Ovary (tissue), 9 donors: ENCODE data around the gene GTF3C1. TPM values are rescaled to one million over a fixed set of nuclear protein-coding genes. Genes with fewer than 3 reads are reported as not detected.

ENCODE experiments used
- DNase-seq, 5 donors: peaks; one replicate each; pipeline ENCODE4 v3.0.0-alpha.2; 2019 to 2020
- H3K27ac ChIP-seq, 2 donors: fragments of 200-600 bp; one replicate each; pipeline versions ENCODE4 v1.5.1 to v1.8.0; 2019 to 2022
- H3K27me3 ChIP-seq: fragments of 200-600 bp; one replicate; pipeline ENCODE4 v1.8.0; 2022
- H3K36me3 ChIP-seq: fragments of 200-600 bp; sonication (generic); one replicate; pipeline ENCODE4 v1.5.1; 2019
- H3K4me1 ChIP-seq: one replicate; pipeline ENCODE4 v1.8.1; 2013; ENCODE audit warnings: mild to moderate bottlenecking, moderate library complexity; ENCODE audit not compliant: insufficient read depth
- H3K4me3 ChIP-seq: fragments of 200-600 bp; sonication (generic); one replicate; pipeline ENCODE4 v1.5.1; 2017
- H3K9me3 ChIP-seq, 2 donors: fragments of 200-600 bp in 1 of 2; sonication (generic) in 1 of 2; one replicate each; pipeline versions ENCODE4 v1.5.1 to v1.8.1; 2013 to 2019; ENCODE audit warnings: mild to moderate bottlenecking in 1 of 2, moderate library complexity in 1 of 2
- CTCF ChIP-seq, 3 donors: fragments of 450-650 bp in 2 of 3; fragments of 200-600 bp in 1 of 3; IDR thresholded peaks; one replicate each; pipeline versions ENCODE4 v1.5.1 to v1.8.0; 2016 to 2022; ENCODE audit warnings: antibody characterized with exemption in 3 of 3, mild to moderate bottlenecking in 1 of 3
- EP300 ChIP-seq: sonication (generic); formaldehyde crosslinking; IDR thresholded peaks from one replicate; pipeline ENCODE4 v1.6.1; 2017; ENCODE audit warnings: antibody characterized with exemption
- POLR2A ChIP-seq: fragments of 450-650 bp; IDR thresholded peaks from one replicate; pipeline ENCODE4 v1.6.1; 2017; ENCODE audit warnings: antibody characterized with exemption, mild to moderate bottlenecking, moderate library complexity
- WGBS, 3 donors: extraction: QIAGEN DNeasy Blood & Tissue Kit in 1 of 3; methylation state at CpG; one replicate each; pipeline versions ENCODE4 v1.1.5 to v1.1.7; 2013 to 2017; 5-methylcytosine and 5-hydroxymethylcytosine counted together
- intact Hi-C, 4 donors: fragments of 100-400 bp; cut with DNase I; formaldehyde crosslinking; loops; one replicate each; pipeline versions ENCODE4 v1.11.0 to v1.15.1; 2022 to 2023
- polyA plus RNA-seq, 2 donors: library from polyadenylated mRNA; stranded (reverse); fragments of 200-250 nt in 1 of 2; fragments of 350-450 nt in 1 of 2; fragmentation: Illumina TruSeq in 1 of 2; extraction: RNeasy Lipid Tissue Mini Kit (QIAGEN cat#74804) in 1 of 2; gene quantifications; one replicate each; pipeline ENCODE4 v1.2.3, GENCODE V29; 2013 to 2014
- total RNA-seq, 7 donors: library from RNA; depleted of rRNA in 2 of 7; stranded (reverse); fragments of >200 nt in 2 of 7; fragmentation: NEBNext Ultra II Directional in 3 of 7; extraction: Animal tissue kit (Norgen Biotek cat#: 25700) in 3 of 7; gene quantifications; one replicate each; pipeline versions ENCODE4 v1.1.0 to v1.2.4, GENCODE V29; 2016 to 2023
- donor health status: DM: no; HTN: no; CAD: no; lungs with moderate emphysema.
- donor health status: DM: no; HTN: no; CAD: no.
- donor health status: Bipolar disorder and iron deficiency.
- donor health status: DM: yes; HTN: yes; CAD: no.
- donor health status: DM: no; HTN: no; CAD: no.
- donor health status: DM: yes; HTN: yes; CAD: no.

The GTF3C1 gene
- total and polyA plus RNA-seq, 9 donors = 33.9 to 71.7 (median 52.7) TPM

GRCh38 chr16:27481282-27481934 lies 68.3 kb downstream of the GTF3C1 start:
- 87 to 90% (median 89%) methylated on average over 15 of the region's 15 CpGs for WGBS, 3 donors

DNA sequence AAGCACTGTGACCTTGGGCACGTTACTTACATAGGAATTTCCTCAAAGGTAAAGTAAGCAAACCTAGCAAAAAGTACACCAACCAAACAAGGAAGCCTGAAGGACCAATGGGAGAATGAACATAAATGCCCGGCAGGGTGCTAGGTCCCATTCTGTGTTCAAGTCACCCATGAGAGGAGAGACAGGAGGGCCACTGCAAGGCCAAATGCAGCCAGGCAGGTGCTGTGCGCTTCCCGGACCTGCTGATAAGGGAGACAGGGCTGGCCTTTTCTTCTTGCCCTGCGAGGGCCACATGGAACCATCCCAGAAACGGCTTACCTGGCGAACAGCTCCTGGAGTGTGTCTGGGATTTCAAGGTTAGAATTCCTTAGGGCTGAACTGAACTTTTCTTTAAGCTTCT lies 69.0 kb downstream of the GTF3C1 start:
- DNase-seq = no peak
- TF ChIP-seq POLR2A (no peak), EP300 (no peak), CTCF (IDR thresholded peaks at IDR 0.05) (no peak)
- Histone ChIP-seq H3K27ac (no peak overlapping the region), H3K4me3 (no peak overlapping the region), H3K9me3 (no peaks in the 10 kb centered on the region), H3K36me3 (no peaks in the 10 kb centered on the region), H3K4me1 (no peaks in the 10 kb centered on the region), H3K27me3 (no peaks in the 10 kb centered on the region)
- intact Hi-C loops = no loop called here
- WGBS, 3 donors = 82 to 86% (median 84%) methylated on average over 7 of the region's 7 CpGs

More at GRCh38 chr16:27481282-27481934, 68.3 kb downstream of the GTF3C1 start:
- Histone ChIP-seq H3K36me3 (no peaks in the 10 kb centered on the region), H3K27me3 (no peaks in the 10 kb centered on the region), H3K4me1 (no peaks in the 10 kb centered on the region), H3K27ac (no peak overlapping the region), H3K4me3 (no peak overlapping the region), H3K9me3 (no peaks in the 10 kb centered on the region)
- no peak for DNase-seq
- intact Hi-C loops = no loop called here
- TF ChIP-seq EP300 (no peak), POLR2A (no peak), CTCF (IDR thresholded peaks at IDR 0.05) (no peak)

GRCh38 chr16:27476240-27476639 lies 73.5 kb downstream of the GTF3C1 start:
- no peaks in the 10 kb centered on the region for H3K36me3 ChIP-seq

DNA sequence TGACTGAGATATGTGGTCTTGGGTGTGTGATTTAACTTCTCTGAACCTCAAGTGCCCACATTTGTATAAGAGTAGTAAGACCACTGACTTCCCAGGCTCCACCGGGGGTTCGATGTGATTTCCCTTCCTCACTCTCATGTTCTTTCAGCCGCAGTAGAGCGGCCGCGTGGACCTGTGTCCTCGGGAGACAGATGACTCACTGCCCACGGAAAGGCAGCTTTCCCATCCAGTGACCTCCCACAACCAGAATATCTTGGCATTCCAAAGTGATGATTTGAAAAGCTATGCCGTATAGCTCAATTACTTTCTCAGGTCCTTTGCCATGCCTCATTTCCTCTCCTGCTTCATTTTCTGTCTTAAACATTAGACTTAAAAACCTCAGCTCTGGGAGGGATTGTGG lies 74.2 kb downstream of the GTF3C1 start:
- H3K27me3 ChIP-seq = no peaks in the 10 kb centered on the region
- TF ChIP-seq CTCF (IDR thresholded peaks at IDR 0.05) = no peak
- no peak for TF ChIP-seq POLR2A
- TF ChIP-seq EP300 = no peak
- intact Hi-C loops = no loop called here
- WGBS, 3 donors = 45 to 69% (median 59%) methylated on average over 9 of the region's 9 CpGs
- no peaks in the 10 kb centered on the region for H3K9me3 ChIP-seq
- no peaks in the 10 kb centered on the region for H3K36me3 ChIP-seq
- H3K4me3 ChIP-seq = no peak overlapping the region
- no peak overlapping the region for H3K27ac ChIP-seq
- H3K4me1 ChIP-seq = no peaks in the 10 kb centered on the region
- DNase-seq = no peak

More at GRCh38 chr16:27476240-27476639, 73.5 kb downstream of the GTF3C1 start:
- DNase-seq = no peak
- H3K27me3 ChIP-seq = no peaks in the 10 kb centered on the region
- H3K4me3 ChIP-seq = no peak overlapping the region
- no peaks in the 10 kb centered on the region for H3K9me3 ChIP-seq
- TF ChIP-seq CTCF (IDR thresholded peaks at IDR 0.05) (no peak), EP300 (no peak), POLR2A (no peak)
- no peak overlapping the region for H3K27ac ChIP-seq
- H3K4me1 ChIP-seq = no peaks in the 10 kb centered on the region
- intact Hi-C loops = no loop called here
- 88 to 96% (median 91%) methylated on average over 9 of the region's 9 CpGs for WGBS, 3 donors
